HG02840 (cell line): ENCODE measurements around the gene SNX32.

Source experiments
- ATAC-seq: cut with Tn5 transposase; IDR thresholded peaks from one replicate; pipeline ENCODE4 v1.9.1; 2021; ENCODE audit warnings: mild to moderate bottlenecking, moderate library complexity, moderate number of reproducible peaks; ENCODE audit not compliant: unreplicated experiment, low FRiP score

SNX32 gene

DNA sequence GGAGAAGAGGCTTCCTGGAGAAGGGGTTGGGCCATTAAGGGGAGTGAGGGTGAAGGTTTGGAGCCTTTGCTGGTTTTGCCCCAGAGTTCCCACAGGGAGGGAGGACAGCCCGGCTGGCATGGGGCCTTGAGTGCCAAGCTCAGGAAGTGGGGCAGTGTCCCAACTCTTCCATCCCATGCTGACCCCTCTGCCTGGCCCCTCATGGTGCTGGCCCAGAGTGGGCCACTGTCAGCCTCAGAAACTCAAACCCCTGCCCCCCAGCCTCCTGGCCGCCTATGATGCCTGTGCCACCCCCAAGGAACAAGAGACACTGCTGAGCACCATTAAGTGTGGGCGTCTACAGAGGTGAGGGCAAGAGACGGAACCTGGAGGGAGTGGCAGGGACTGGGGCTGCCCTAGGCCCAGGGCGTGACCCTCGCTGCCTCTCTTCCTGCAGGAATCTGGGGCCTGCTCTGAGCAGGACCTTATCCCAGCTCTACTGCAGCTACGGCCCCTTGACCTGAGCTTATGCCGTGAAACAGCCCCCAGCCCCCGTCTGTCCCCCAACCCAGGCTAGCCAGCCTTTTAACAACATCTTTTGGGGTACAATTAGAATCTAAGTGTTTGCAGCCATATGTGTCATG, 31.9 kb downstream of the SNX32 start:
- ATAC-seq: no peak

DNA sequence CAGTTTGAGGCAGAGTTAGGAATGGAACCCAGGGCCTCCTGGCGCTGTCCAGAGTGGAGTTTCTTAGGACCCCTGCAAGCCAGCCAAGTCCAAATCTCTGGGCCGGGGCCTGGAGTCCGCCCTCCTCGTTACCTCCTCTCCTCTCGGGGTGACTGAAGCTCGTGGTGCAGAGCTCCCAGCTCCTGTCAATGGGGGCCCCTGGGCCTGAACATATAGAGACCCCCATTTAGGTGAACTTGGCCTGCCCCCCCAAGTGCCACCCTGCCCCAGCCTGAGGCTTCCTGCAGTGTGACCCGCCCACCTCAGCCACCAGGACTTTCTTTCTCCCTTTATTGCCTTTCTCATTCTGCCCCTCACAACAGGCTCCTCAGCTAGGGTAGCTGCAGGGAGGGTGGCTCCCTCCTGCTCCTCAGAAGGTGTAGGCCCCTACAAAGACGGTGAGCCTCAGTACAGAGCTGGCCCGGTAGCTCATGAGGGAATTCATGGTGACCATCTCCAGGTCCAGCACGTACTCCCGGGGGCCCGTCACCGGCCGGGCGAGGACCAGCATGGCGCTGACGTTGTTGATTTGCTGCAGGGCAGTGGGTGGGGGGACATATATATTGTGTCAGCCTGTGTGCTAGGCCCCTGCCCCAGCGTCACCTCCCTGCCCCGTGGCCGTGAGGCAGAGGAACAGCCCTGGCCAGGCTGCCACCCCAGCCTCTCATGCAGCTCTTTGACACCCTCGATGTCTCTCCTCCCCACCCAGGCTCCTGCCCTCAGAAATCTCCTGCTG, 32.9 kb downstream of the SNX32 start:
- no peak for ATAC-seq

DNA sequence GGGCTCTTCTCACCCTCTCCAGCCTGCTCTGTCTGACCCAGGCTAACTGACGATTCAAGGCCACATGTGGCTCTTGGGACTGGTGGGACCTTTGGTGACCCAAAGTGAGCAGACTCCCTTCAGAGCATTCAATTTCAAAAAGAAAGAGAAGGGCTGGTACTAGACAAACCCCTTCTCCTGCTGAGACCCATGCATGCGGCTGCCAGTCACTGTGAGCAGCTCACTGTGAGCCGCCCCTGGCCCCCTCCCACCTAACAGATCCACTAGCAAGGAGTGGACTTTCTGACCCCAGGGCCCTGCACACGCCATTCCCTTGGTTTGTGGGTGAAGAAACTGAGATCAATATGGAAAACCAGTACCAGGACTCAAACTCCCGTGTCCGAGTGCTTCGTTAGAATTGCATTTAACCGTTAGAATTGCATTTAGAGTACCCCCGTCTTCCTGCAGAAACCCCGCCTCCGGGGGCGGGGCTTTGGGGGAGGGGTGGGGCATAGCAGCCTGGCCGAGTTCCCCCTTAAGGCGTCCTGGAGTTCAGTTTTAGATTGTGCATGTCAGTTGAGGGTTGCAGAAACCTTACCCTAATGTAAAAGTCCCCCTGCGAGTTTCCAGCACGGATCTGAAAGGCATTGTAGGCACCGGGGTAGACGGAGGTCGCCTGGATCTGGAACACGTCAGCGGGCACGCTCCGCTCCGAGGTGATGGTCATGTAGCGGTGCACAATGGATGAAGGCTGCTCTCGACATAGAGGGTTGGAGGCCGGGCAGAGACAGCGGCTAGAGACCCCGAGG, 33.7 kb downstream of the SNX32 start:
- no peak for ATAC-seq

DNA sequence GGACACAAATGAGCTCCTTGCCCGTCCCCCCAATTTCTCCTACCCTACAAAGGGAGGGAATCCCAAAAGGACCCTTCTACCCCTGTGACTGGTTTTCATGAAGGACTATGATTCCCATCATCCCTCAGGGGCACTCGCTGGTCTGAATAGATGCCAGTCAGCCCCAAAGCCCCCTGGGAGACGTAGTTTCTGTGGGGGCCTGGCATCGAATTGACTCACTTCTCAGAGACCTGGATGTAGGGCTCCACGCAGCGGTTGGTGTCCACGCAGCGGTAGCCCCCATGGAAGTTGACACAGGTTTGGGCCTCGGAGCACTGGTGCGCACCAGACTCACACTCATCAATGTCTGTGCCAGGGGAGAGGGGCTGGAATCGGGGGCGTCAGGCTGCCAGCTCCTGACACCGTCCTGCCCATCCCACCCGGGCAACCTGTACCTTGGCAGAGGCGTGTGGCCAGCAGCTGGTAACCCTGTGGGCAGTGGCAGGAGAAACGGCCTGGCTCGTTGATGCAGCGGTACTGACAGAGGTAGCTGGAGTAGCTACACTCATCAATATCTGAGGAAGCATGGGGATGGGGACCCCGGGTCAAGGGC, 34.4 kb downstream of the SNX32 start:
- no peak for ATAC-seq

- no peak for ATAC-seq
Measured at GRCh38 chr11:65868907-65869306, 35.1 kb downstream of the SNX32 start.

DNA sequence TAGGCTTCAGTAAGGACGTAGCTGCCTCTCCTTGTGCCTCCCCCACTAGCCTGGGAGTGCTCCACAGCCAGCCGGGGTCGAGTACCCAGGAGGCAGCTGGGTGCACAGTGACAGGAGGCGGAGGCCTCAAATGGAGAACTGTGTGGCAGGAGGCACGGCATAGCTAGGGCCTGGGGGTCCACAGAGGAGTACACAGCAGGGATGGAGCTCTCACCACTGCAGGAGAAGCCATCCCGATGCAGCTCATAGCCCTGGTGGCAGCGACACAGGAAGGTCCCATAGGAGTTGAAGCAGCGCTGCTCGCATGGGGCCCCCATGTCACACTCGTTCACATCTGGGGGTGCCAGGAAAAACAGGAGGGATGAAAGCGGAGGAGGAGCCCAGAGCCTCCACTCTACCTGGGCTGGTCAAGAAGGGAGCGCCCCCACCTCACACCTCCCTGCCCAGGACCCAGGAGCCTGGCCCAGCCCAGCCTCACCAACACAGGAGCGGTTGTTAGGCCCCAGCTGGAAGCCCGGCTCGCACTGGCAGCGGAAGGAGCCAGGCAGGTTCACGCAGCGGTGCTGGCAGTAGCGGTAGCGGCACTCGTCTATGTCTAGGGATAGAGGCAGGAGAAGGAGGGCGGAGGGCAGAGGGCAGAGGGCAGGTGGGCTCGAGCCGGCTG, 36.0 kb downstream of the SNX32 start:
- no peak for ATAC-seq

GRCh38 chr11:65870307-65870658, 36.5 kb downstream of the SNX32 start:
- ATAC-seq: no peak

- no peak for ATAC-seq
Measured at GRCh38 chr11:65870706-65871681, 37.2 kb downstream of the SNX32 start.

- no peak for ATAC-seq
Measured at GRCh38 chr11:65871811-65872548, 38.2 kb downstream of the SNX32 start.

- no peak for ATAC-seq
Measured at GRCh38 chr11:65872586-65873317, 39.0 kb downstream of the SNX32 start, which contains the start of gene EFEMP2. TSS of gene EFEMP2 (minus strand) at chr11:65872800. CDS start at chr11:65872354, 446 bp downstream.

- ATAC-seq: peak; percentile 78
Measured at GRCh38 chr11:65873318-65874156, 39.8 kb downstream of the SNX32 start.

DNA sequence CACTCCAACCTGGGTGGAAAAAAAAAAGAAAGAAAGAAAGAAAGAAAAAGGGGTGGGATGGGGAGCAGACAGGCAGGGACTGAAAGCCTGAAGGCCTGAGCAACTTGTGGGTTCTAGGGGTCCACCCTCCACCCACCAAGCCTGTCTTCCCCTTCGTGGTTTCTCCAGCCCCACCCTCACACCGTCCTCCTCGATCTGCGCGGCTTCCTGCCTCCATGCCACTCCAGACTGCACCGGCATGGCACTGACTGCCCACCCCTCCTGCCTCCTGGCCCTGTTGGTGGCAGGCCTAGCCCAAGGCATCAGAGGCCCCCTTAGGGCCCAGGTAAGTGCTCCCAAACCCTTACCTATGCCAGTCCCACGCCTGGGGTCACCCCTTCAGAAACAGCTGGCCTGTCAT, 45.9 kb downstream of the SNX32 start, which contains the start of gene CTSW:
CTSW (plus strand) TSS at position 221 of the 400 bp plus-strand sequence; CDS start at position 239, 18 bp downstream.
- no peak for ATAC-seq

DNA sequence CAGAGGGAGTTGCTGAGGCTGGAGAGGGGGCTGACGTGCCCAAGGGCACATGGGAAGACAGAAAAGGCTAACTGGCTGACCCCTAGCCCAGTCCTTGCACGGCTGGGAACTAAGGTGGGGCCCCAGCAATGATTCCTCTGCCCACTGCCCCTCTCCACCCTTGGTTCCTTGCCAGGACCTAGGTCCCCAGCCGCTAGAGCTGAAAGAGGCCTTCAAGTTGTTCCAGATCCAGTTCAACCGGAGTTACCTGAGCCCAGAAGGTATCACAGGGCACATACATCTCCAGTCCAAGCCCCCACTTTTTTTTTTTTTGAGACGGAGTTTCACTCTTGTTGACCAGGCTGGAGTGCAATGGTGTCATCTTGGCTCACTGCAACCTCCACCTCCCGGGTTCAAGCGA, 46.3 kb downstream of the SNX32 start:
- ATAC-seq: no peak

DNA sequence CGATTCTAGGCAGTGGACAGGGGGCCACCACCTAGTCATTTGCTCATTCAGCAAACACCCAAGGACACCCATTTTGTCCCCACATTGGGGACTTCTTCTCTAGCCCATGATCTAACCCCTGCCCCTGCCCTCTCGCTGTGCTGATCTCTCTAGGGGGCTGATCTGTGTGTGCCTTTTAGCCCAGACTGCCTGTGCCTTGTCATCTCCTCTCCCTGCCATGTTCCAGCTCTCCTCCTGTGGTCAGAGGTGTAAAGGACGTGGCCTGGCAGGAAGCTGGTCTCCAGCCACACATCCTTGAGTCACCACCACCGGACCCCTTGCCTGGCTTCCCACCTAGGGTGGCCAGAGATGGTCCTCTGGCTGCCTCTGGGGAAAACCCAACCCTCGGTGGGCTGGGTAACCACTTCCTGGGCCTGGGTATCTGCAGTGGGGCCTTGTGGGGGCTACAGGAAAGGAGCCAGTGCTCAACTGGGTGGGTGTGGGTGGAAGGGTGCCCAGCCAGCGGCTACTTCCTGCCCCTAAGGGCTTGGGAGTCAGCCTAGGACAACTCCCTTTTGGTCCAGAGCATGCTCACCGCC, 47.2 kb downstream of the SNX32 start:
- ATAC-seq: no peak

DNA sequence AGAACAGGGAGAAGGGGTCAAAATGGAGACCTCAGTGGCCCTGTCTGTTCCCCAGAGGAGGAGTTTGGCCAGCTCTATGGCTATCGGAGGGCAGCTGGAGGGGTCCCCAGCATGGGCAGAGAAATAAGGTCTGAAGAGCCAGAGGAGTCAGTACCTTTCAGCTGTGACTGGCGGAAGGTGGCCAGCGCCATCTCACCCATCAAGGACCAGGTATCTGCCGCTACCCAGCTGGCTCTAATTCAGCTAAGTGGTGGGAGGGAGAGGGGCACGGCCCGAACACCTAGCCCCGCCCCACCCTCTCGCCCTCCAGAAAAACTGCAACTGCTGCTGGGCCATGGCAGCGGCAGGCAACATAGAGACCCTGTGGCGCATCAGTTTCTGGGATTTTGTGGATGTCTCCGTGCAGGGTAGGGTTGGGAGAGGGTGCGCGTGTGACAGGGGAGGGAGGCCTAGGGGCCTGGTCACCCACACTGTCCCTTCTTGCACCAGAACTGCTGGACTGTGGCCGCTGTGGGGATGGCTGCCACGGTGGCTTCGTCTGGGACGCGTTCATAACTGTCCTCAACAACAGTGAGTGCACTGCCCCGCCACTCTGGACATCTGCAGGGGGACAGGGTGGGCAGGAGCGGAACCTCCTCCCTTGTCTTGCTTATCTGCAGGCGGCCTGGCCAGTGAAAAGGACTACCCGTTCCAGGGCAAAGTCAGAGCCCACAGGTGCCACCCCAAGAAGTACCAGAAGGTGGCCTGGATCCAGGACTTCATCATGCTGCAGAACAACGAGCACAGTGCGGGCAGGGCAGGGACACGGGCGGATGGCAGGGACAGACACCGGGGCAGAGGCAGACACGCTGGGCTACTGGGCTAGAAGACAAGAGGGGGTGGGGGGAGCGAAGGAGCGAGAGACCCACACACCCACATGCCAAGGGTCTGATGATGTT, 48.6 kb downstream of the SNX32 start:
- ATAC-seq: no peak
